GM19455 (cell line): ENCODE results near the gene ID3.
"Not testable (repeated sequence)": the region's sequence is repeated elsewhere in the genome, so short reads cannot be mapped to it uniquely, and the experiment has no call there.

ENCODE experiments used
- ATAC-seq: cut with Tn5 transposase; IDR thresholded peaks from one replicate; pipeline ENCODE4 v1.9.1; 2021; ENCODE audit not compliant: unreplicated experiment

The ID3 gene

GRCh38 chr1:23553231-23554126 is 5.8 kb downstream of the ID3 start:
- no peak for ATAC-seq

GRCh38 chr1:23551849-23552248 is 7.5 kb downstream of the ID3 start:
- ATAC-seq = no peak

GRCh38 chr1:23548704-23549143 is 10.6 kb downstream of the ID3 start:
- no peak for ATAC-seq

- no peak for ATAC-seq
Measured at GRCh38 chr1:23546897-23547584, 12.3 kb downstream of the ID3 start.

GRCh38 chr1:23545851-23546250 is 13.4 kb downstream of the ID3 start:
- ATAC-seq = no peak

- ATAC-seq = no peak
Measured at GRCh38 chr1:23544444-23545389, 14.6 kb downstream of the ID3 start.

GRCh38 chr1:23543707-23544443 is 15.4 kb downstream of the ID3 start:
- no peak for ATAC-seq

- ATAC-seq = not testable (repeated sequence)
Measured at GRCh38 chr1:23542940-23543339, 16.4 kb downstream of the ID3 start.

- ATAC-seq = peak; percentile 87
Measured at GRCh38 chr1:23539698-23540266, 19.5 kb downstream of the ID3 start.

GRCh38 chr1:23537296-23537973 is 21.9 kb downstream of the ID3 start:
- no peak for ATAC-seq

- no peak for ATAC-seq
Measured at GRCh38 chr1:23533246-23534023, 25.9 kb downstream of the ID3 start.

- ATAC-seq = no peak
Measured at GRCh38 chr1:23531562-23532094, 27.7 kb downstream of the ID3 start.

- ATAC-seq = peak; percentile 42
Measured at GRCh38 chr1:23530747-23531561, 28.3 kb downstream of the ID3 start, which contains the start of gene E2F2. TSS of gene E2F2 (minus strand) at chr1:23531233. CDS start at chr1:23530793, 440 bp downstream.

- ATAC-seq = no peak
Measured at GRCh38 chr1:23530087-23530746, 29.1 kb downstream of the ID3 start.

GRCh38 chr1:23529146-23530086 is 29.9 kb downstream of the ID3 start:
- no peak for ATAC-seq
